Neural progenitor cell (in vitro differentiated cells): ENCODE results near the gene CC2D2B.

Experiments used
- CTCF ChIP-seq: fragments of 200-600 bp; sonication (generic); IDR thresholded peaks from 2 replicates; pipeline ENCODE4 v1.5.1; 2017; ENCODE audit warnings: antibody characterized with exemption, mild to moderate bottlenecking
- EZH2 ChIP-seq: fragments of 200-600 bp; sonication (generic); IDR thresholded peaks from 2 replicates; pipeline ENCODE4 v1.6.1; 2017; ENCODE audit warnings: antibody characterized with exemption, mild to moderate bottlenecking, moderate library complexity
- EZH2phosphoT487 ChIP-seq: fragments of 200-600 bp; sonication (generic); IDR thresholded peaks from 2 replicates; pipeline ENCODE4 v1.6.1; 2017; ENCODE audit warnings: antibody characterized with exemption

GRCh38 chr10:96043893-96044715 lies 136.3 kb downstream of the CC2D2B start:
- TF ChIP-seq CTCF (no peak), EZH2 (no peak), EZH2phosphoT487 (no peak)
